Left ventricle myocardium inferior (tissue), 1 donor: ENCODE measurements around the gene HBQ1. TPM values are rescaled to one million over a fixed set of nuclear protein-coding genes. Genes with fewer than 3 reads are reported as not detected.
"Not testable (repeated sequence)": the region's sequence is repeated elsewhere in the genome, so short reads cannot be mapped to it uniquely, and the experiment has no call there.

Experiments
- DNase-seq: peaks from one replicate; pipeline ENCODE4 v3.0.0-alpha.2; 2020
- H3K27ac ChIP-seq: fragments of 200-600 bp; replicated peaks from 2 replicates; pipeline ENCODE4 v1.8.0; 2021
- H3K27me3 ChIP-seq: fragments of 200-600 bp; 2 replicates; pipeline ENCODE4 v1.8.0; 2021; ENCODE audit warnings: low read depth
- H3K36me3 ChIP-seq: fragments of 200-600 bp; 2 replicates; pipeline ENCODE4 v1.8.0; 2021
- H3K4me1 ChIP-seq: fragments of 200-600 bp; 2 replicates; pipeline ENCODE4 v1.8.0; 2021
- H3K4me3 ChIP-seq: fragments of 200-600 bp; 2 replicates; pipeline ENCODE4 v1.8.0; 2021; ENCODE audit warnings: mild to moderate bottlenecking, moderate library complexity
- H3K9me3 ChIP-seq: fragments of 200-600 bp; replicated peaks from 2 replicates; pipeline ENCODE4 v1.8.0; 2021
- CTCF ChIP-seq: fragments of 200-600 bp; IDR thresholded peaks from 2 replicates; pipeline ENCODE4 v1.8.0; 2021; ENCODE audit warnings: antibody characterized with exemption, mild to moderate bottlenecking, borderline replicate concordance
- intact Hi-C: fragments of 100-400 bp; cut with micrococcal nuclease; formaldehyde crosslinking; loops from one replicate; pipeline ENCODE4 v1.11.0; 2022
- total RNA-seq: library from RNA; stranded (reverse); fragmentation: NEBNext Ultra II Directional; extraction: Animal tissue kit (Norgen Biotek cat#: 25700); gene quantifications from one replicate; pipeline ENCODE4 v1.2.1, GENCODE V29; 2021
- donor health status: DM: no; HTN: yes; CAD: no; lungs with severe emphysema.

HBQ1 gene
- total RNA-seq, 1 donor from 2014 or later = not detected

GRCh38 chr16:155031-155398 is 25.2 kb upstream of the HBQ1 start:
- peaks cover 62% of the 10 kb centered on the region for H3K27me3 ChIP-seq

GRCh38 chr16:159136-159849 is 21.0 kb upstream of the HBQ1 start:
- Histone ChIP-seq H3K4me3 (no peak overlapping the region), H3K27me3 (peaks cover 75% of the 10 kb centered on the region), H3K4me1 (peaks cover 9% of the 10 kb centered on the region), H3K27ac (no peak overlapping the region), H3K9me3 (no peaks in the 10 kb centered on the region), H3K36me3 (no peaks in the 10 kb centered on the region)
- intact Hi-C loops = no loop called here
- DNase-seq = no peak
- TF ChIP-seq CTCF = no peak

More at GRCh38 chr16:155031-155398, 25.2 kb upstream of the HBQ1 start:
- Histone ChIP-seq H3K4me1 (peaks cover 10% of the 10 kb centered on the region), H3K36me3 (no peaks in the 10 kb centered on the region), H3K4me3 (peak overlapping the region; percentile 65), H3K9me3 (no peaks in the 10 kb centered on the region), H3K27ac (no peak overlapping the region)
- intact Hi-C loops = no loop called here
- no peak for DNase-seq
- TF ChIP-seq CTCF = no peak

- H3K27ac ChIP-seq, H3K9me3 ChIP-seq, H3K36me3 ChIP-seq, H3K4me1 ChIP-seq, DNase-seq, intact Hi-C loops, H3K4me3 ChIP-seq: not testable (repeated sequence)
- peaks cover 70% of the 10 kb centered on the region for H3K27me3 ChIP-seq
Observed at GRCh38 chr16:160242-160641, 20.0 kb upstream of the HBQ1 start.

- no peak for TF ChIP-seq CTCF
- intact Hi-C loops = no loop called here
Observed at GRCh38 chr16:160691-161190, 19.5 kb upstream of the HBQ1 start.

GRCh38 chr16:162271-162991 is 17.8 kb upstream of the HBQ1 start:
- no peak for DNase-seq
- no peak overlapping the region for H3K27ac ChIP-seq
- no peak overlapping the region for H3K4me3 ChIP-seq
- no peaks in the 10 kb centered on the region for H3K9me3 ChIP-seq
- peaks cover 23% of the 10 kb centered on the region for H3K4me1 ChIP-seq
- H3K27me3 ChIP-seq = peaks cover 70% of the 10 kb centered on the region
- TF ChIP-seq CTCF = no peak
- H3K36me3 ChIP-seq = no peaks in the 10 kb centered on the region
- intact Hi-C loops = no loop called here

More at GRCh38 chr16:160691-161190, 19.5 kb upstream of the HBQ1 start:
- Histone ChIP-seq H3K27me3 (peaks cover 70% of the 10 kb centered on the region), H3K9me3 (no peaks in the 10 kb centered on the region), H3K4me1 (peaks cover 8% of the 10 kb centered on the region), H3K4me3 (no peak overlapping the region), H3K36me3 (no peaks in the 10 kb centered on the region), H3K27ac (no peak overlapping the region)
- no peak for DNase-seq

GRCh38 chr16:163139-163538 is 17.1 kb upstream of the HBQ1 start:
- intact Hi-C loops = not testable (repeated sequence)

GRCh38 chr16:163696-164095 is 16.6 kb upstream of the HBQ1 start:
- H3K9me3 ChIP-seq, H3K27ac ChIP-seq, H3K4me3 ChIP-seq, H3K36me3 ChIP-seq, intact Hi-C loops, DNase-seq: not testable (repeated sequence)
- peaks cover 70% of the 10 kb centered on the region for H3K27me3 ChIP-seq
- H3K4me1 ChIP-seq = peaks cover 23% of the 10 kb centered on the region

More at GRCh38 chr16:163139-163538, 17.1 kb upstream of the HBQ1 start:
- not testable (repeated sequence) for H3K27ac ChIP-seq, H3K4me3 ChIP-seq, H3K36me3 ChIP-seq, H3K9me3 ChIP-seq, DNase-seq
- Histone ChIP-seq H3K4me1 (peaks cover 23% of the 10 kb centered on the region), H3K27me3 (peaks cover 70% of the 10 kb centered on the region)

GRCh38 chr16:164134-164823 is 16.0 kb upstream of the HBQ1 start:
- intact Hi-C loops, H3K27ac ChIP-seq, H3K9me3 ChIP-seq, DNase-seq, H3K4me3 ChIP-seq, H3K36me3 ChIP-seq: not testable (repeated sequence)
- Histone ChIP-seq H3K4me1 (peaks cover 23% of the 10 kb centered on the region), H3K27me3 (peaks cover 72% of the 10 kb centered on the region)
